Measurements from ENCODE around the gene CDH12. TPM values are rescaled to one million over a fixed set of nuclear protein-coding genes. Genes with fewer than 3 reads are reported as not detected.

CDH12 gene
- total RNA-seq, 1 donor from 2014 or later = 23.5 TPM

- no peak for TF ChIP-seq CTCF (IDR thresholded peaks at IDR 0.05; ENCODE audit: partially characterized antibody, unreplicated experiment)
- no peak overlapping the region for H3K27ac Mint-ChIP-seq (ENCODE audit: unreplicated experiment)
These were observed 420.2 kb downstream of the CDH12 start for GRCh38 chr5:22432905-22433304.

DNA sequence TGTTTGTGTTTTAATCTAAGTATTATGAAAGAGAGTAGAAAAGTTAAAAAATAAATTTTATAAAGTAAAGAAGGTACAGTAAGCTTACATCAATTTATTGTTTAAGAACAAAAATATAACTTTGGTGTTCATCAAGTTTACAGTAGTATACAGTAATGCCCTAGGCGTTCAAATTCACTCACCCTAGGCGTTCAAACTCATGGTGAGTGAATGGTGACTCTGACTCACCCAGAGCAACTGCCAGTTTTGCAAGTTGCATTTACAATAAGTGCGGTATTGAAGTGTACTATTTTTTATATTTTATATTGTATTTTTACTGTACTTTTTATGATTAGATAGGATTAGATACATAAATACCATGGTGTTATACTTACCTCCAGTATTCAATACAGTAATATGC lies 421.3 kb downstream of the CDH12 start:
- Mint-ChIP-seq H3K4me1 (ENCODE audit: low read depth, unreplicated experiment) (no peaks in the 10 kb centered on the region), H3K4me3 (ENCODE audit: unreplicated experiment) (no peak overlapping the region), H3K9me3 (ENCODE audit: unreplicated experiment) (no peaks in the 10 kb centered on the region), H3K27ac (ENCODE audit: unreplicated experiment) (no peak overlapping the region), H3K36me3 (ENCODE audit: unreplicated experiment) (no peaks in the 10 kb centered on the region), H3K27me3 (ENCODE audit: unreplicated experiment) (peaks cover 2% of the 10 kb centered on the region)
- no peak for TF ChIP-seq CTCF (IDR thresholded peaks at IDR 0.05; ENCODE audit: partially characterized antibody, unreplicated experiment)
- no peak for DNase-seq

More at GRCh38 chr5:22432905-22433304, 420.2 kb downstream of the CDH12 start:
- Mint-ChIP-seq H3K36me3 (ENCODE audit: unreplicated experiment) (no peaks in the 10 kb centered on the region), H3K9me3 (ENCODE audit: unreplicated experiment) (no peaks in the 10 kb centered on the region), H3K4me3 (ENCODE audit: unreplicated experiment) (no peak overlapping the region), H3K4me1 (ENCODE audit: low read depth, unreplicated experiment) (no peaks in the 10 kb centered on the region), H3K27me3 (ENCODE audit: unreplicated experiment) (peaks cover 2% of the 10 kb centered on the region)
- DNase-seq = no peak

GRCh38 chr5:22431406-22431805 lies 421.7 kb downstream of the CDH12 start:
- H3K27me3 Mint-ChIP-seq (ENCODE audit: unreplicated experiment) = peaks cover 2% of the 10 kb centered on the region
- no peak overlapping the region for H3K27ac Mint-ChIP-seq (ENCODE audit: unreplicated experiment)
- DNase-seq = no peak
- TF ChIP-seq CTCF (IDR thresholded peaks at IDR 0.05; ENCODE audit: partially characterized antibody, unreplicated experiment) = no peak
- no peaks in the 10 kb centered on the region for H3K9me3 Mint-ChIP-seq (ENCODE audit: unreplicated experiment)
- H3K4me1 Mint-ChIP-seq (ENCODE audit: low read depth, unreplicated experiment) = no peaks in the 10 kb centered on the region
- no peaks in the 10 kb centered on the region for H3K36me3 Mint-ChIP-seq (ENCODE audit: unreplicated experiment)
- no peak overlapping the region for H3K4me3 Mint-ChIP-seq (ENCODE audit: unreplicated experiment)

- H3K4me1 Mint-ChIP-seq (ENCODE audit: low read depth, unreplicated experiment) = no peaks in the 10 kb centered on the region
- H3K36me3 Mint-ChIP-seq (ENCODE audit: unreplicated experiment) = no peaks in the 10 kb centered on the region
- H3K27me3 Mint-ChIP-seq (ENCODE audit: unreplicated experiment) = no peaks in the 10 kb centered on the region
These were observed 441.4 kb downstream of the CDH12 start for GRCh38 chr5:22411554-22412349.

More at GRCh38 chr5:22411554-22412349, 441.4 kb downstream of the CDH12 start:
- H3K4me3 Mint-ChIP-seq (ENCODE audit: unreplicated experiment) = no peak overlapping the region
- no peak for TF ChIP-seq CTCF (IDR thresholded peaks at IDR 0.05; ENCODE audit: partially characterized antibody, unreplicated experiment)
- DNase-seq = no peak
- no peak overlapping the region for H3K27ac Mint-ChIP-seq (ENCODE audit: unreplicated experiment)
- H3K9me3 Mint-ChIP-seq (ENCODE audit: unreplicated experiment) = no peaks in the 10 kb centered on the region
